HepG2 (cell line): ENCODE data around the gene NACC2. TPM values are rescaled to one million over a fixed set of nuclear protein-coding genes. Genes with fewer than 3 reads are reported as not detected.
A peak's percentile ranks its signal among the peaks of the same experiment; 100 is the strongest.

Experiments used
- ARID2 ChIP-seq: sonication (generic); formaldehyde crosslinking; IDR thresholded peaks from 2 replicates; pipeline ENCODE4 v1.8.1; 2022; ENCODE audit warnings: mild to moderate bottlenecking, missing genetic modification reagents, borderline replicate concordance
- BHLHE40 ChIP-seq: IDR thresholded peaks from 2 replicates; pipeline ENCODE4 v1.6.1; 2011; ENCODE audit warnings: low read length, improper control_type of control experiment
- CEBPB ChIP-seq: IDR thresholded peaks from 2 replicates; pipeline ENCODE4 v1.6.1; 2011; ENCODE audit warnings: low read depth, low read length, improper control_type of control experiment, borderline replicate concordance
- EP300 ChIP-seq, 3 experiments: sonication (generic) in 1 of 3; formaldehyde crosslinking in 1 of 3; IDR thresholded peaks; 2 replicates each; pipeline versions ENCODE4 v1.5.1 to v1.6.1; 2011 to 2020; ENCODE audit warnings: low read depth in 2 of 3, low read length in 2 of 3, borderline replicate concordance in 1 of 3, improper control_type of control experiment in 1 of 3, mild to moderate bottlenecking in 1 of 3, missing genetic modification reagents in 1 of 3, moderate library complexity in 1 of 3
- GFI1 ChIP-seq: sonication (generic); formaldehyde crosslinking; IDR thresholded peaks from 2 replicates; pipeline ENCODE4 v1.5.0; 2020; ENCODE audit warnings: missing genetic modification reagents, mild to moderate bottlenecking, borderline replicate concordance
- HOMEZ ChIP-seq: IDR thresholded peaks from 2 replicates; pipeline ENCODE4 v1.6.1; 2016; ENCODE audit warnings: low read depth
- RCOR2 ChIP-seq: IDR thresholded peaks from 2 replicates; pipeline ENCODE4 v1.6.1; 2016; ENCODE audit warnings: missing biosample characterization, missing genetic modification reagents
- TP53 ChIP-seq: sonication (generic); formaldehyde crosslinking; conservative IDR thresholded peaks from 2 replicates; pipeline ENCODE4 v1.4.0; 2020; ENCODE audit warnings: missing genetic modification reagents
- ZKSCAN8 ChIP-seq: IDR thresholded peaks from 2 replicates; pipeline ENCODE4 v1.6.1; 2016; ENCODE audit warnings: borderline replicate concordance, missing genetic modification reagents, missing compliant biosample characterization
- ZNF274 ChIP-seq: sonication (generic); formaldehyde crosslinking; IDR thresholded peaks from 2 replicates; pipeline ENCODE4 v1.5.1; 2020; ENCODE audit warnings: mild to moderate bottlenecking, missing genetic modification reagents
- ZNF549 ChIP-seq: sonication (generic); formaldehyde crosslinking; IDR thresholded peaks from 2 replicates; pipeline ENCODE4 v1.5.0; 2020; ENCODE audit warnings: missing genetic modification reagents
- ZNF598 ChIP-seq: sonication (generic); formaldehyde crosslinking; IDR thresholded peaks from 2 replicates; pipeline ENCODE4 v1.5.1; 2020; ENCODE audit warnings: mild to moderate bottlenecking, missing genetic modification reagents, borderline replicate concordance
- ZNF607 ChIP-seq: sonication (generic); formaldehyde crosslinking; IDR thresholded peaks from 2 replicates; pipeline ENCODE4 v1.5.1; 2020; ENCODE audit warnings: missing genetic modification reagents, mild to moderate bottlenecking, borderline replicate concordance
- polyA plus RNA-seq, 8 experiments: library from polyadenylated mRNA; depleted of rRNA in 3 of 8; stranded (reverse) in 7 of 8; unstranded in 1 of 8; fragments of >200 nt; fragmentation: Illumina TruSeq in 4 of 8; extraction: Trizol in 4 of 8; gene quantifications; 2 replicates each; pipeline versions ENCODE4 v1.2.1 to v1.2.3, GENCODE V29; 2011 to 2016; ENCODE audit warnings: low read depth in 4 of 8, missing spikeins in 1 of 8, mixed read lengths in 1 of 8; ENCODE audit not compliant: insufficient read depth in 1 of 8
- total RNA-seq, 5 experiments: library from RNA; depleted of rRNA; stranded (reverse); fragments of >200 nt; fragmentation: Illumina TruSeq; extraction: Trizol; gene quantifications; 2 replicates each; pipeline ENCODE4 v1.2.3, GENCODE V29; 2016; ENCODE audit warnings: low read depth in 1 of 5
- TF ChIP-seq, protein P1 (sequence below): sonication (generic); formaldehyde crosslinking; IDR thresholded peaks from 2 replicates; pipeline ENCODE4 v1.4.0; 2020; ENCODE audit warnings: mild to moderate bottlenecking, missing genetic modification reagents
- TF ChIP-seq, protein P2 (sequence below): sonication (generic); formaldehyde crosslinking; IDR thresholded peaks from 2 replicates; pipeline ENCODE4 v1.5.1; 2020; ENCODE audit warnings: mild to moderate bottlenecking, moderate library complexity, missing genetic modification reagents
- TF ChIP-seq, protein P3 (sequence below): sonication (generic); formaldehyde crosslinking; IDR thresholded peaks from 2 replicates; pipeline ENCODE4 v1.8.0; 2022; ENCODE audit warnings: missing genetic modification reagents, mild to moderate bottlenecking, borderline replicate concordance

The NACC2 gene
- total and polyA plus RNA-seq, 2 of the 13 experiments (the other 11 are each of a cell fraction or from before 2014, with no cell fraction given), result 5.9 to 12.3 TPM

DNA sequence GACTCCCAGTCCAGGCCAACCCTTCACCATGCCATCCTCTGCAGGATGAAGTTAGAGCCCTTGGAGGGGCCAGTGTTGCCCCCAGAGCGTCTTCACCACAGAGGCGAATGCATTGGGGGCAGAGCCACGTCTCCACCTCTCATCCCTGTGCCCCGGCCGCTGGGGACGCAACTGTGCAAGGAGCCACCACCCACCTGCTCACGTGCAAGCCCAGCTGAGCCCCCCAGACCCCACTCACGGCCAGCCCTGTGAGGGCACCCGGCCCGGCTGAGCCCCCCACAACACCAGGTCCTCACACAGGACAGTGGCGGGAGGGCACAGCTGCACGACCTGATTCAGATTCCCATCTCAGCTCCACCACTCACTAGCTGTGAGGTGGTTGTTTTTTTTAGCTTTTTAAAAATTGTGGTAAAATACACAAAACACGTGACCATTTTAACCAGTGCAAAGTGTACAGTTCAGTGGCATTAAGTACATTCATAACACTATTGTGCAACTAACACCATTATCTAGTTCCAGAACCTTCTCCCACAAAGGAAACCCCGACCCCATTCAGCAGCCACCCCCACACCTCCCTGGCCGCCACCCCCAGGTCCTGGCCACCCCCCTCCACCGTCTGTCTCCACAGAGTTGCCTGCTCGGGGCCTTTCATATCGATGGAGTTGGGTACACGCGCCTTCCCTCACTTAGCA lies 100.4 kb downstream of the NACC2 start (continued):
- TF ChIP-seq, protein P1, sequence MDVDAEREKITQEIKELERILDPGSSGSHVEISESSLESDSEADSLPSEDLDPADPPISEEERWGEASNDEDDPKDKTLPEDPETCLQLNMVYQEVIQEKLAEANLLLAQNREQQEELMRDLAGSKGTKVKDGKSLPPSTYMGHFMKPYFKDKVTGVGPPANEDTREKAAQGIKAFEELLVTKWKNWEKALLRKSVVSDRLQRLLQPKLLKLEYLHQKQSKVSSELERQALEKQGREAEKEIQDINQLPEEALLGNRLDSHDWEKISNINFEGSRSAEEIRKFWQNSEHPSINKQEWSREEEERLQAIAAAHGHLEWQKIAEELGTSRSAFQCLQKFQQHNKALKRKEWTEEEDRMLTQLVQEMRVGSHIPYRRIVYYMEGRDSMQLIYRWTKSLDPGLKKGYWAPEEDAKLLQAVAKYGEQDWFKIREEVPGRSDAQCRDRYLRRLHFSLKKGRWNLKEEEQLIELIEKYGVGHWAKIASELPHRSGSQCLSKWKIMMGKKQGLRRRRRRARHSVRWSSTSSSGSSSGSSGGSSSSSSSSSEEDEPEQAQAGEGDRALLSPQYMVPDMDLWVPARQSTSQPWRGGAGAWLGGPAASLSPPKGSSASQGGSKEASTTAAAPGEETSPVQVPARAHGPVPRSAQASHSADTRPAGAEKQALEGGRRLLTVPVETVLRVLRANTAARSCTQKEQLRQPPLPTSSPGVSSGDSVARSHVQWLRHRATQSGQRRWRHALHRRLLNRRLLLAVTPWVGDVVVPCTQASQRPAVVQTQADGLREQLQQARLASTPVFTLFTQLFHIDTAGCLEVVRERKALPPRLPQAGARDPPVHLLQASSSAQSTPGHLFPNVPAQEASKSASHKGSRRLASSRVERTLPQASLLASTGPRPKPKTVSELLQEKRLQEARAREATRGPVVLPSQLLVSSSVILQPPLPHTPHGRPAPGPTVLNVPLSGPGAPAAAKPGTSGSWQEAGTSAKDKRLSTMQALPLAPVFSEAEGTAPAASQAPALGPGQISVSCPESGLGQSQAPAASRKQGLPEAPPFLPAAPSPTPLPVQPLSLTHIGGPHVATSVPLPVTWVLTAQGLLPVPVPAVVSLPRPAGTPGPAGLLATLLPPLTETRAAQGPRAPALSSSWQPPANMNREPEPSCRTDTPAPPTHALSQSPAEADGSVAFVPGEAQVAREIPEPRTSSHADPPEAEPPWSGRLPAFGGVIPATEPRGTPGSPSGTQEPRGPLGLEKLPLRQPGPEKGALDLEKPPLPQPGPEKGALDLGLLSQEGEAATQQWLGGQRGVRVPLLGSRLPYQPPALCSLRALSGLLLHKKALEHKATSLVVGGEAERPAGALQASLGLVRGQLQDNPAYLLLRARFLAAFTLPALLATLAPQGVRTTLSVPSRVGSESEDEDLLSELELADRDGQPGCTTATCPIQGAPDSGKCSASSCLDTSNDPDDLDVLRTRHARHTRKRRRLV, result peak; percentile 21; the same call in 1 of the 2 replicates
- no peak for TF ChIP-seq ZNF549 (CRISPR knock-in tag)
- TF ChIP-seq TP53 (CRISPR knock-in tag), result no peak
- 0 out of 2 replicates have a peak, but pooled peaks have one; percentile 34 for TF ChIP-seq ZNF274 (CRISPR knock-in tag)
- peak in 1 of 2 experiments; percentile 25; a peak in 1 of 4 replicates for TF ChIP-seq EP300 (IDR thresholded peaks at IDR 0.05; ENCODE audit: low read depth in 2 of 2, low read length in 2 of 2)
- 0 out of 2 replicates have a peak, but pooled peaks have one; percentile 27 for TF ChIP-seq EP300 (CRISPR knock-in tag; IDR thresholded peaks at IDR 0.05; ENCODE audit: borderline replicate concordance)
- TF ChIP-seq GFI1, result 0 out of 2 replicates have a peak, but pooled peaks have one; percentile 21
- 0 out of 2 replicates have a peak, but pooled peaks have one; percentile 17 for TF ChIP-seq RCOR2 (CRISPR knock-in tag)
- TF ChIP-seq, protein P2, sequence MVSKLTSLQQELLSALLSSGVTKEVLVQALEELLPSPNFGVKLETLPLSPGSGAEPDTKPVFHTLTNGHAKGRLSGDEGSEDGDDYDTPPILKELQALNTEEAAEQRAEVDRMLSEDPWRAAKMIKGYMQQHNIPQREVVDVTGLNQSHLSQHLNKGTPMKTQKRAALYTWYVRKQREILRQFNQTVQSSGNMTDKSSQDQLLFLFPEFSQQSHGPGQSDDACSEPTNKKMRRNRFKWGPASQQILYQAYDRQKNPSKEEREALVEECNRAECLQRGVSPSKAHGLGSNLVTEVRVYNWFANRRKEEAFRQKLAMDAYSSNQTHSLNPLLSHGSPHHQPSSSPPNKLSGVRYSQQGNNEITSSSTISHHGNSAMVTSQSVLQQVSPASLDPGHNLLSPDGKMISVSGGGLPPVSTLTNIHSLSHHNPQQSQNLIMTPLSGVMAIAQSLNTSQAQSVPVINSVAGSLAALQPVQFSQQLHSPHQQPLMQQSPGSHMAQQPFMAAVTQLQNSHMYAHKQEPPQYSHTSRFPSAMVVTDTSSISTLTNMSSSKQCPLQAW (CRISPR knock-in tag), result no peak; the same call in 1 of the 2 replicates
- peak; percentile 3; the same call in 1 of the 2 replicates for TF ChIP-seq ZNF607
- TF ChIP-seq, protein P3, sequence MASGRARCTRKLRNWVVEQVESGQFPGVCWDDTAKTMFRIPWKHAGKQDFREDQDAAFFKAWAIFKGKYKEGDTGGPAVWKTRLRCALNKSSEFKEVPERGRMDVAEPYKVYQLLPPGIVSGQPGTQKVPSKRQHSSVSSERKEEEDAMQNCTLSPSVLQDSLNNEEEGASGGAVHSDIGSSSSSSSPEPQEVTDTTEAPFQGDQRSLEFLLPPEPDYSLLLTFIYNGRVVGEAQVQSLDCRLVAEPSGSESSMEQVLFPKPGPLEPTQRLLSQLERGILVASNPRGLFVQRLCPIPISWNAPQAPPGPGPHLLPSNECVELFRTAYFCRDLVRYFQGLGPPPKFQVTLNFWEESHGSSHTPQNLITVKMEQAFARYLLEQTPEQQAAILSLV (CRISPR knock-in tag), result peak; percentile 19; the same call in 1 of the 2 replicates
- no peak for TF ChIP-seq ZKSCAN8 (CRISPR knock-in tag)
- peak; percentile 1; the same call in 1 of the 2 replicates for TF ChIP-seq HOMEZ (CRISPR knock-in tag)
- peak; percentile 66 for TF ChIP-seq BHLHE40
- 0 out of 2 replicates have a peak, but pooled peaks have one; percentile 37 for TF ChIP-seq ZNF598
- 0 out of 2 replicates have a peak, but pooled peaks have one; percentile 80 for TF ChIP-seq ARID2
- TF ChIP-seq CEBPB, result peak; percentile 85
